OCI-LY3 (cell line): ENCODE data around the gene SPEN.

Source experiments
- EZH2phosphoT487 ChIP-seq: fragments of 200-600 bp; shearing (Covaris generic); IDR thresholded peaks from 2 replicates; pipeline ENCODE4 v1.6.1; 2018; ENCODE audit warnings: antibody characterized with exemption, mixed run types, low read depth
- TF ChIP-seq, protein P1 (sequence below): fragments of 200-600, 300-600 bp; sonication (generic); IDR thresholded peaks from 2 replicates; pipeline ENCODE4 v1.5.1; 2014; ENCODE audit warnings: antibody characterized with exemption, low read length, low read depth

DNA sequence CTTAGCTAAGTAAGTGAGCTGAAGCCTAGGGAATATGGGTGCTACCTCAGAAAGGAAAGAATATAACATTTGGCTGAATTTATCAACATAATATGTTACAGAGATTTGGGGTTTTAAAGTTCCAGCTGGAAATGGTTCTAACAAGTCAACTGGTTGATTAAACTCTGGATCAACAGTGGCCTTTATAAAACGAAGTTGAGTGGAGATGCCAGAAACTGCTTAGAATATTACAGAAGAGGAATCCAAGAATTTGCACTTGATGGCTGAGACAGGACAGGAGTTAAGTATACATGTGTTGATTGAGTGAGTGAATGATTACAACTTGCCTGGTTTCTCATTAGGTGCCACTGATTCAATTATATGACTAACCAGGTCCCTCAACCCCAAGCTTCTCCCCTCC lies 135.8 kb downstream of the SPEN start:
- TF ChIP-seq, protein P1, sequence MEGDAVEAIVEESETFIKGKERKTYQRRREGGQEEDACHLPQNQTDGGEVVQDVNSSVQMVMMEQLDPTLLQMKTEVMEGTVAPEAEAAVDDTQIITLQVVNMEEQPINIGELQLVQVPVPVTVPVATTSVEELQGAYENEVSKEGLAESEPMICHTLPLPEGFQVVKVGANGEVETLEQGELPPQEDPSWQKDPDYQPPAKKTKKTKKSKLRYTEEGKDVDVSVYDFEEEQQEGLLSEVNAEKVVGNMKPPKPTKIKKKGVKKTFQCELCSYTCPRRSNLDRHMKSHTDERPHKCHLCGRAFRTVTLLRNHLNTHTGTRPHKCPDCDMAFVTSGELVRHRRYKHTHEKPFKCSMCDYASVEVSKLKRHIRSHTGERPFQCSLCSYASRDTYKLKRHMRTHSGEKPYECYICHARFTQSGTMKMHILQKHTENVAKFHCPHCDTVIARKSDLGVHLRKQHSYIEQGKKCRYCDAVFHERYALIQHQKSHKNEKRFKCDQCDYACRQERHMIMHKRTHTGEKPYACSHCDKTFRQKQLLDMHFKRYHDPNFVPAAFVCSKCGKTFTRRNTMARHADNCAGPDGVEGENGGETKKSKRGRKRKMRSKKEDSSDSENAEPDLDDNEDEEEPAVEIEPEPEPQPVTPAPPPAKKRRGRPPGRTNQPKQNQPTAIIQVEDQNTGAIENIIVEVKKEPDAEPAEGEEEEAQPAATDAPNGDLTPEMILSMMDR: no peak
- TF ChIP-seq EZH2phosphoT487: no peak
